ENCODE data around the gene SMCO4. TPM values are rescaled to one million over a fixed set of nuclear protein-coding genes. Genes with fewer than 3 reads are reported as not detected.

SMCO4 gene
- total RNA-seq, 4 donors from 2014 or later = 8.5 to 30.1 (median 20.9) TPM

DNA sequence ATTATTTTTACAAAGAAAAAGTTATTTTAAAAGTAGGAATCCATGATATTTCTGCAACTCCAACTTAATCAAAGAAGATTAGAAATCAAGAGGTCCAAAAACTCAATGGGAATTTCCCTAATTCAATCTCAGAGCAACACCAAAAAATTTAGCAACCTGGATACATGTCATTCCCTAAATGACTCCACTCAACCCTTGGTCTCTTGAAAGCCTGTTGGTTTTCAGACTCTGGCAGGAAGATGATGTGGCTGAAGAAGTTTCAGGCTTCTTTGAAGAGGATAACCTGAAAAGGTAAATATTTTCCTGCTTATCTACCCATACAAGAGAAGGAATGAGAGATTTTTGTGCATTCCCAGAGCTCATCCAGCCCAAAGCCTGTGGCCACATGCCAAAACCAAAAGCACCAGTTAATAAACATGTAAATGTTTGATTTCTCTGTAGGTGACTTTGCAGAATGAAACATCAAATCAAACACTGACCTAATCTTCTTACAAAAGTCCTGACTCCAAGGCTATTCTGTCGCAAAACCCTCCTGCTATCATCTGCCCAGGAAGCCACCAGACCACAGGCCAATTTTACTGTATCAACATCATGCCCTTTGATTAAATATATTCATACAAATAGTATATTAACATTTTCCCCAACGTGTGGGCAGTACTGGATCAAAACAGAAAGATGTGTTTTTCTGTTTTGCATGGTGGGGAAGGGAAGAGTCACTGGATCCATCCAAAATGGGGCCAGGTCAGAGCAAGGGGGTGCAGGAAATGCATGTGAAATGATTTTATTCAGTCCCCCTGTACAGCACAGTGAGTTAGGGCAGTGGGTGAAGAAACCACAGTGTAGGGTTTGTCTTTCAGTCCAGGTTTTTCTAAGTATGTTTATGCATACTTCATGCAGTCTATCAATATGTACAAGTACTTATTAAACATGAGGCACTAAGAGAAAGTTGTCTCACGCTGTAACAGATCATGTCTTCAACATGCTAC lies 38.8 kb downstream of the SMCO4 start:
- TF ChIP-seq, protein P1, sequence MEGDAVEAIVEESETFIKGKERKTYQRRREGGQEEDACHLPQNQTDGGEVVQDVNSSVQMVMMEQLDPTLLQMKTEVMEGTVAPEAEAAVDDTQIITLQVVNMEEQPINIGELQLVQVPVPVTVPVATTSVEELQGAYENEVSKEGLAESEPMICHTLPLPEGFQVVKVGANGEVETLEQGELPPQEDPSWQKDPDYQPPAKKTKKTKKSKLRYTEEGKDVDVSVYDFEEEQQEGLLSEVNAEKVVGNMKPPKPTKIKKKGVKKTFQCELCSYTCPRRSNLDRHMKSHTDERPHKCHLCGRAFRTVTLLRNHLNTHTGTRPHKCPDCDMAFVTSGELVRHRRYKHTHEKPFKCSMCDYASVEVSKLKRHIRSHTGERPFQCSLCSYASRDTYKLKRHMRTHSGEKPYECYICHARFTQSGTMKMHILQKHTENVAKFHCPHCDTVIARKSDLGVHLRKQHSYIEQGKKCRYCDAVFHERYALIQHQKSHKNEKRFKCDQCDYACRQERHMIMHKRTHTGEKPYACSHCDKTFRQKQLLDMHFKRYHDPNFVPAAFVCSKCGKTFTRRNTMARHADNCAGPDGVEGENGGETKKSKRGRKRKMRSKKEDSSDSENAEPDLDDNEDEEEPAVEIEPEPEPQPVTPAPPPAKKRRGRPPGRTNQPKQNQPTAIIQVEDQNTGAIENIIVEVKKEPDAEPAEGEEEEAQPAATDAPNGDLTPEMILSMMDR (IDR thresholded peaks at IDR 0.05) = no peak
- ATAC-seq (ENCODE audit: low FRiP score) = no peak
- DNase-seq (ENCODE audit: low spot score) = no peak

GRCh38 chr11:93501856-93502255 lies 41.3 kb downstream of the SMCO4 start:
- TF ChIP-seq, protein P1 (IDR thresholded peaks at IDR 0.05) = no peak
- ATAC-seq (ENCODE audit: low FRiP score) (no peak), DNase-seq (ENCODE audit: low spot score) (no peak)

DNA sequence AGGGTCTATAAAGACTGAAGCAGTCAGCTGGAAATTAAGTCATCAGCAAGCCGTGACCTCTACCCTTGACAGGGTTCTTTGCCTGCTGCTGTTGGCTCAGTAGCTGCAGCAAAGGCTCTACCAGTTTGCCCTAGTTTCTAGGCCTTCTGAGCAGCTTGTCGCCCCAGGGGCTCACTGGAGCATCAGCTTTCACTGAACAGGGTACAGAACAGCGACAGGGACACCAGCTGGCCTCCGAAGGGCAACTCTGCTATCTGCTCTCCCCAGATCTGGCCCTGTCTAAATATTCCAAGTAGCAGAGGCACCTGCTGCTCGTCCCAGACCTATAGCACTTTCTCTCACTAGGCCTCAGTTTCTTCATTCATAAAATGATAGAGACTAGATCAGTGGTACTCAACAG lies 42.4 kb downstream of the SMCO4 start:
- no peak for ATAC-seq (ENCODE audit: low FRiP score)
- no peak for DNase-seq (ENCODE audit: low spot score)
- TF ChIP-seq, protein P1 (IDR thresholded peaks at IDR 0.05) = no peak

- ATAC-seq (ENCODE audit: low FRiP score) (no peak), DNase-seq (ENCODE audit: low spot score) (no peak)
- TF ChIP-seq, protein P1 (IDR thresholded peaks at IDR 0.05) = no peak
Observed at GRCh38 chr11:93498641-93499040, 44.5 kb downstream of the SMCO4 start.

GRCh38 chr11:93498161-93498560 lies 45.0 kb downstream of the SMCO4 start:
- DNase-seq (ENCODE audit: low spot score) (no peak), ATAC-seq (ENCODE audit: low FRiP score) (no peak)
- TF ChIP-seq, protein P1 (IDR thresholded peaks at IDR 0.05) = no peak

- DNase-seq (ENCODE audit: low spot score) = no peak
- TF ChIP-seq, protein P1 (IDR thresholded peaks at IDR 0.05) = no peak
- ATAC-seq (ENCODE audit: low FRiP score) = no peak
Observed at GRCh38 chr11:93497596-93497995, 45.6 kb downstream of the SMCO4 start.

DNA sequence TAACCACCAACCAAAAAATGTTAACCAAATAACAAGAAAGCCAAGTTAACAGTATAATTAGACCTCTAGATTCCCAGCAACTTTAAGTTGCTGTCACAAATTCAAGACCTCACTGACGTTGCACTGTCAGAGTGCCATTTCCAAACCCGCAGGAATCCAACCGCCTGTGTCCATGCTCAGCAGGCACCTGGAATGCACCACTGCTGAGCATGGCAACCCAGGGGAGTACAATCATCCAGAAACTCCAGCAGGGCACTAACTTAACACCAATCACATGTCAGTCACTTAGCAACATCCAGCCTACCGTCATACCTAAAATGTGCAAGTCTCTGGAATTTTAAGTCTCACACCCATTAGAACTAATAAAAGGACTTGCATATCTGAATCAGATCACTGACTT lies 48.8 kb downstream of the SMCO4 start:
- TF ChIP-seq, protein P1 (IDR thresholded peaks at IDR 0.05) = no peak
- DNase-seq (ENCODE audit: low spot score) (no peak), ATAC-seq (ENCODE audit: low FRiP score) (no peak)

All from omental fat pad (tissue), 4 donors.